ENCODE results near the gene MAB21L2.

DNA sequence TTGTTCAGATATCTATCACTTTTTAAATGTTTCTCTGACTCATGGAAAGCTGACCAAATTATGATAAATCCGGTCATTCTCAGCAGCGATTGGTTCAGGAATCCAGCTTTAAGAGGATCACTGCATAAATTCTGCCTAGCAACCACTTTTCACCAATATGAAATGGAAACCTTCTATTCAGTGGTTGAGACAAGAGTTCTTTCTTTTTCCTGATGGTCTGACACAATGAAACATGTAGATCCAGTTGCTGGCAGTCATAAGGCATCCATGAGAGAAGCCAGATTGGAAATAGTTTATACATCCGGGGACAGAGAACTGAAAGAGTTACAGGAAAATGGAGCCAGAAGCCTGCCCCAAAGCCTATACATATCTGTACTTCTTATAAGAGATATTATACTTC, 27.2 kb downstream of the MAB21L2 start:
- TF ChIP-seq EZH2 (IDR thresholded peaks at IDR 0.05; ENCODE audit: insufficient read depth, poor library complexity, severe bottlenecking) (no peak), EZH2phosphoT487 (IDR thresholded peaks at IDR 0.05; ENCODE audit: insufficient read depth, low read depth) (no peak)

Measured in GM23248 (cell line).